Common myeloid progenitor, CD34-positive (primary cell): ENCODE measurements around the gene FYCO1.

ENCODE experiments used
- CTCF ChIA-PET: fragments of 350-600 bp; sonication (Branson Sonifier 250); formaldehyde crosslinking; loops from one replicate; lab custom pipeline; 2021; ENCODE audit warnings: antibody characterized with exemption; lab: Charles Lee
- POLR2A ChIA-PET: fragments of 350-600 bp; sonication (Branson Sonifier 250); formaldehyde crosslinking; loops from one replicate; lab custom pipeline; 2021; ENCODE audit warnings: antibody characterized with exemption; lab: Charles Lee
- DNase-seq, 3 donors: peaks; one replicate each; pipeline versions ENCODE4 v3.0.0 to v3.0.0-alpha.2; 2013
- H3K27ac ChIP-seq, 2 experiments: 1 replicate in 1 of 2; 2 replicates in 1 of 2; pipeline ENCODE4 v1.7.0; 2013; ENCODE audit warnings: inconsistent platforms in 2 of 2, low read length in 2 of 2, mild to moderate bottlenecking in 2 of 2, low read depth in 1 of 2, moderate library complexity in 1 of 2; ENCODE audit not compliant: severe bottlenecking in 2 of 2, insufficient read depth in 1 of 2, poor library complexity in 1 of 2
- H3K27me3 ChIP-seq, 5 experiments: replicated peaks in 2 of 5; 1 replicate in 3 of 5; 2 replicates in 2 of 5; pipeline versions ENCODE4 v1.6.1 to v1.7.0; 2013; ENCODE audit warnings: low read length in 4 of 5, mild to moderate bottlenecking in 2 of 5, moderate library complexity in 2 of 5, inconsistent platforms in 1 of 5; ENCODE audit not compliant: insufficient read depth in 5 of 5, control insufficient read depth in 4 of 5
- H3K36me3 ChIP-seq, 4 experiments: 1 replicate in 2 of 4; 2 replicates in 2 of 4; pipeline versions ENCODE4 v1.6.1 to v1.7.0; 2013; ENCODE audit warnings: low read length in 3 of 4, control low read depth in 1 of 4, mild to moderate bottlenecking in 1 of 4; ENCODE audit not compliant: control insufficient read depth in 4 of 4, insufficient read depth in 4 of 4
- H3K4me1 ChIP-seq, 4 experiments: 1 replicate in 3 of 4; 2 replicates in 1 of 4; pipeline versions ENCODE4 v1.6.1 to v1.7.1; 2013; ENCODE audit warnings: low read length in 3 of 4, mild to moderate bottlenecking in 3 of 4, control low read depth in 1 of 4, inconsistent platforms in 1 of 4, moderate library complexity in 1 of 4; ENCODE audit not compliant: control insufficient read depth in 4 of 4, insufficient read depth in 4 of 4; ENCODE audit errors: control extremely low read depth in 1 of 4
- H3K4me3 ChIP-seq, 7 experiments: 1 replicate in 4 of 7; 2 replicates in 3 of 7; pipeline versions ENCODE4 v1.5.1 to v1.7.0; 2013; ENCODE audit warnings: mild to moderate bottlenecking in 7 of 7, low read length in 6 of 7, moderate library complexity in 6 of 7, inconsistent platforms in 2 of 7, low read depth in 2 of 7, control low read depth in 1 of 7; ENCODE audit not compliant: insufficient read depth in 4 of 7, control insufficient read depth in 1 of 7; ENCODE audit errors: extremely low read depth in 1 of 7
- H3K9me3 ChIP-seq, 5 experiments: 1 replicate in 4 of 5; 2 replicates in 1 of 5; pipeline versions ENCODE4 v1.6.1 to v1.7.1; 2013; ENCODE audit warnings: low read length in 4 of 5, mild to moderate bottlenecking in 2 of 5, inconsistent platforms in 1 of 5, low read depth in 1 of 5, moderate library complexity in 1 of 5; ENCODE audit not compliant: control insufficient read depth in 4 of 5, insufficient read depth in 2 of 5; ENCODE audit errors: control extremely low read depth in 1 of 5
- WGBS: methylation state at CpG from one replicate; pipeline ENCODE4 v1.1.5; 2013; ENCODE audit not compliant: insufficient coverage; 5-methylcytosine and 5-hydroxymethylcytosine counted together

FYCO1 gene

GRCh38 chr3:46021516-46021915, 25.9 kb upstream of the FYCO1 start:
- no peaks in the 10 kb centered on the region for H3K36me3 ChIP-seq
- no peaks in the 10 kb centered on the region for H3K27me3 ChIP-seq
- no peak overlapping the region for H3K4me3 ChIP-seq
- ChIA-PET CTCF (no interaction called here), POLR2A (no interaction called here)
- DNase-seq, result no peak
- H3K4me1 ChIP-seq, result no peaks in the 10 kb centered on the region
- no peak overlapping the region for H3K27ac ChIP-seq
- 100% methylated on average over 7 of the region's 8 CpGs for WGBS
- peaks cover 0 to 3% (median 2%) of the 10 kb centered on the region in 5 experiments for H3K9me3 ChIP-seq

GRCh38 chr3:46020766-46021510, 25.3 kb upstream of the FYCO1 start:
- POLR2A ChIA-PET, result no interaction called here

GRCh38 chr3:46019707-46020106, 24.1 kb upstream of the FYCO1 start:
- POLR2A ChIA-PET, result no interaction called here
- peaks cover 0 to 3% (median 2%) of the 10 kb centered on the region in 5 experiments for H3K9me3 ChIP-seq
- no peaks in the 10 kb centered on the region for H3K27me3 ChIP-seq
- CTCF ChIA-PET, result interaction anchor here (1.6 kb wide), 1 partner anchor 11 kb away, joined by 4 read pairs; no protein-coding TSS in a partner anchor
- H3K36me3 ChIP-seq, result no peaks in the 10 kb centered on the region
- H3K4me3 ChIP-seq, result no peak overlapping the region
- no peak for DNase-seq
- 100% methylated on average over 1 of the region's 1 CpG for WGBS
- H3K4me1 ChIP-seq, result no peaks in the 10 kb centered on the region
- H3K27ac ChIP-seq, result no peak overlapping the region

More at GRCh38 chr3:46020766-46021510, 25.3 kb upstream of the FYCO1 start:
- Histone ChIP-seq H3K4me3 (no peak overlapping the region), H3K27me3 (no peaks in the 10 kb centered on the region), H3K36me3 (no peaks in the 10 kb centered on the region), H3K27ac (no peak overlapping the region), H3K9me3 (peaks cover 0 to 3% (median 2%) of the 10 kb centered on the region in 5 experiments), H3K4me1 (no peaks in the 10 kb centered on the region)
- WGBS, result 97% methylated on average over 34 of the region's 37 CpGs
- no peak for DNase-seq
- CTCF ChIA-PET, result no interaction called here

GRCh38 chr3:46017720-46018119, 22.1 kb upstream of the FYCO1 start:
- Histone ChIP-seq H3K4me3 (no peak overlapping the region), H3K9me3 (peaks cover 0 to 3% (median 2%) of the 10 kb centered on the region in 5 experiments), H3K27ac (no peak overlapping the region), H3K36me3 (no peaks in the 10 kb centered on the region), H3K4me1 (no peaks in the 10 kb centered on the region), H3K27me3 (no peaks in the 10 kb centered on the region)
- ChIA-PET POLR2A (no interaction called here), CTCF (interaction anchor here (0.8 to 1.3 kb wide), 3 partner anchors 9 to 61 kb away, joined by 3 read pairs; partner anchors contain the start of gene XCR1)
- WGBS, result no CpG with 5 or more reads among the region's 2 CpGs
- DNase-seq, result no peak

- no peaks in the 10 kb centered on the region for H3K9me3 ChIP-seq
- no peaks in the 10 kb centered on the region for H3K36me3 ChIP-seq
- WGBS, result 83% methylated on average over 3 of the region's 7 CpGs
- H3K4me1 ChIP-seq, result no peaks in the 10 kb centered on the region
- H3K4me3 ChIP-seq, result no peak overlapping the region
- DNase-seq, result peak in 1 of 3 donors; percentile 8
- ChIA-PET POLR2A (no interaction called here), CTCF (interaction anchor here (0.8 kb wide), 1 partner anchor 21 kb away, joined by 3 read pairs; no protein-coding TSS in a partner anchor)
- H3K27me3 ChIP-seq, result no peaks in the 10 kb centered on the region
- no peak overlapping the region for H3K27ac ChIP-seq
Measured at GRCh38 chr3:46013316-46014094, 17.9 kb upstream of the FYCO1 start.

GRCh38 chr3:46012246-46012645, 16.6 kb upstream of the FYCO1 start:
- no peak for DNase-seq
- Histone ChIP-seq H3K4me1 (no peaks in the 10 kb centered on the region), H3K27me3 (no peaks in the 10 kb centered on the region), H3K9me3 (no peaks in the 10 kb centered on the region), H3K36me3 (no peaks in the 10 kb centered on the region), H3K4me3 (no peak overlapping the region), H3K27ac (no peak overlapping the region)
- 96% methylated on average over 4 of the region's 4 CpGs for WGBS
- ChIA-PET CTCF (interaction anchor here (1.3 kb wide), 1 partner anchor 12 kb away, joined by 3 read pairs; no protein-coding TSS in a partner anchor), POLR2A (no interaction called here)
